ENCODE data around the gene ZSWIM1.
"Not testable (repeated sequence)": the region's sequence is repeated elsewhere in the genome, so short reads cannot be mapped to it uniquely, and the experiment has no call there.

The ZSWIM1 gene

GRCh38 chr20:45927071-45927878 is 46.2 kb downstream of the ZSWIM1 start:
- no peak for DNase-seq (ENCODE audit: low read depth in 2 of 2)

GRCh38 chr20:45931680-45932079 is 50.7 kb downstream of the ZSWIM1 start:
- not testable (repeated sequence) for DNase-seq (ENCODE audit: low read depth in 2 of 2)

DNA sequence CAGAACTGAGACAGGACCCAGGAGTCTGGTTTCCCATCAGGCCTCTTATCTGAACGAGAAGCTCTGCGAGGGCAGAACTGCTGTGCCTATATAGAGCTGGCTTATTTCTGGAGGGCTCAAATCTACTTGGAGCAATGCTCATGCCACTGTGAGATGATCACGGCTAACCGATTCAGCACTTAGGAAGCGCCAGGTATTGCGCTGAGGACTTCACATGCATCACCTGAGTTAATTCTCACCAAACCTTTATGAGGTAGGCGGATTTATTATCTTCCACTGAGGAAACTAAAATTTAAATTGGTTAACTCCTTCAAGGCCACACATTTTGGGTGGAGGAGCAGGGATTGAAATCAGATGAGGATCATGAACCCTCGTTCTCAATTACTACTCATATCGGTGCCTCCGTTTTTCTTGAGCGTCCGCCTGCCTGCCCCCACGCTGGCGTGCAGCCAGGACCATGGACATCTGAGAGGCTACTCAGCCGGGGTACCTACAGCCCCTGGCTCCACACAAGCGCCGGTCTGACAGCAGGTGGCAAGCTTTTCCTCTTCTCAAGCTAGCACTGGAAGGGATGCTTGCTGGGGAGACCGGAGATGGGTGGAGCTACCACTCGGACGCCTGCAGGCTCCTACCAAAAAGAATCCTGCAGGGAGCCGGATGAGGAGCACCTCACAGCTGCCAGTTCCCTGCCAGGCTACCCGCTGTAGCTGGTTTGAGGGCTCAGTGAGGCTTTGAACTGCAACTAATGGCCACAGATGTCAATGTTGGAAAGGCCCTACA is 52.4 kb downstream of the ZSWIM1 start:
- peak; percentile 29 for DNase-seq (ENCODE audit: low read depth in 2 of 2)

- no peak for DNase-seq (ENCODE audit: low read depth in 2 of 2)
These were observed 53.1 kb downstream of the ZSWIM1 start for GRCh38 chr20:45934046-45934585.

Measured in stimulated activated CD4-positive, alpha-beta T cell treated with anti-CD3 and anti-CD28 coated beads, Interleukin-1b, Interleukin-23, amount 100 ng/mL, for 4 hours (primary cell).